GM13977 (cell line): Measurements from ENCODE around the gene BFSP2.

Experiments used
- DNase-seq: peaks from one replicate; pipeline ENCODE4 v3.0.0; 2012; ENCODE audit warnings: low spot score
- in situ Hi-C: fragments of 300-500 bp; cut with MboI; formaldehyde crosslinking; loops from one replicate; pipeline ENCODE4 v1.12.0; 2022; ENCODE audit warnings: low sequenced_read_pairs, low pct_unique_long_range_greater_than_20kb, mixed read lengths, inconsistent platforms; ENCODE audit not compliant: unreplicated experiment
- TF ChIP-seq, protein P1 (sequence below): IDR thresholded peaks from 2 replicates; pipeline ENCODE4 v1.5.1; 2012; ENCODE audit warnings: mild to moderate bottlenecking, control low read depth; ENCODE audit not compliant: insufficient read depth; ENCODE audit errors: extremely low read depth, missing control alignments

BFSP2 gene

DNA sequence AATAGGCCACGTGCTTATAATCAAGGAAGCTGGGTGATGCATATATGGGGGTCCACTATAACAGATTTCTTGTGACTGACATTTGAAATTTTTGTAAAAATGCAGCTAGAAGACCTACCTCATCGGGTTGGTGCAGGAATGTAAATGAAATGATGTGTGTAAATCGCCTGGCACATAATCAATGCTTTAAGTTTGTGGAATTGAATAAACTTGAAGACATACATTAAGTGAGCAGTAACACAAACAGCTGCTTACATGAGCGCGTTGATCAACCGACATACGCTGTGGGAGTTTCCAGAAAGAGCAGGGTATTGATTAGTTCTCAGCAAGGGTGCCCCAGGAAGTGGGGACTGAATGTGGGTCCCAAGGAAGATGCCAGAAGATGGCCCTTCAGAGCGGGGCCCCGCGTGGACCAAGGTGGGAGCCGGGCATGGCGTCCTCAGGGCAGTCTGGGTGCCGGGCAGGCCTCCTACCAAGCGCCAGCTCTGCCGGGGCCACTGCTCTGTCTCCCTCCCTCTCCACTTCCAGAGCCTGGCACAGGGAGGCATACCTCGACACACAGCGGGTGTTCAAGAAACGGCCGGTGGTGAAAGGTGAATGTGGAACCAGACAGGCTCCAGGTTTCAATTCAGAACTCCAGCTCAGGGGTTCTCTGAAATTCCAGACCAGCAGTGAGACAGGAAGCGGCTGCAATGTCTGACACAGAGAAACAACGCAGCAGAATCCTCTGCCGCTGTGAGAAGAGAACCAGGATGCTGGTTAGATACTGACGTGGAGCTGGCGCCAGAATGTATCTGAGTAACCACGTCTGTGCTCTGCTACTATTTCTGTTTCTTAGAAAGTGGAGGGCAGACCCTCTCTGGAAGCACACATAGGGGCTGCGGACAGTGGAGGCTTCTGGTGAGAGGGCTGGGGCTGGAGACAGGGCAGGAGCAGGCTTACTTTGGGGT, 12.6 kb downstream of the BFSP2 start:
- in situ Hi-C loops: no loop called here
- DNase-seq: no peak
- TF ChIP-seq, protein P1, sequence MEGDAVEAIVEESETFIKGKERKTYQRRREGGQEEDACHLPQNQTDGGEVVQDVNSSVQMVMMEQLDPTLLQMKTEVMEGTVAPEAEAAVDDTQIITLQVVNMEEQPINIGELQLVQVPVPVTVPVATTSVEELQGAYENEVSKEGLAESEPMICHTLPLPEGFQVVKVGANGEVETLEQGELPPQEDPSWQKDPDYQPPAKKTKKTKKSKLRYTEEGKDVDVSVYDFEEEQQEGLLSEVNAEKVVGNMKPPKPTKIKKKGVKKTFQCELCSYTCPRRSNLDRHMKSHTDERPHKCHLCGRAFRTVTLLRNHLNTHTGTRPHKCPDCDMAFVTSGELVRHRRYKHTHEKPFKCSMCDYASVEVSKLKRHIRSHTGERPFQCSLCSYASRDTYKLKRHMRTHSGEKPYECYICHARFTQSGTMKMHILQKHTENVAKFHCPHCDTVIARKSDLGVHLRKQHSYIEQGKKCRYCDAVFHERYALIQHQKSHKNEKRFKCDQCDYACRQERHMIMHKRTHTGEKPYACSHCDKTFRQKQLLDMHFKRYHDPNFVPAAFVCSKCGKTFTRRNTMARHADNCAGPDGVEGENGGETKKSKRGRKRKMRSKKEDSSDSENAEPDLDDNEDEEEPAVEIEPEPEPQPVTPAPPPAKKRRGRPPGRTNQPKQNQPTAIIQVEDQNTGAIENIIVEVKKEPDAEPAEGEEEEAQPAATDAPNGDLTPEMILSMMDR: no peak

- no peak for DNase-seq
- TF ChIP-seq, protein P1: no peak
- in situ Hi-C loops: no loop called here
Observed at GRCh38 chr3:133413161-133414020, 13.5 kb downstream of the BFSP2 start.

GRCh38 chr3:133414021-133414392, 14.2 kb downstream of the BFSP2 start:
- TF ChIP-seq, protein P1: no peak
- in situ Hi-C loops: no loop called here
- DNase-seq: no peak

DNA sequence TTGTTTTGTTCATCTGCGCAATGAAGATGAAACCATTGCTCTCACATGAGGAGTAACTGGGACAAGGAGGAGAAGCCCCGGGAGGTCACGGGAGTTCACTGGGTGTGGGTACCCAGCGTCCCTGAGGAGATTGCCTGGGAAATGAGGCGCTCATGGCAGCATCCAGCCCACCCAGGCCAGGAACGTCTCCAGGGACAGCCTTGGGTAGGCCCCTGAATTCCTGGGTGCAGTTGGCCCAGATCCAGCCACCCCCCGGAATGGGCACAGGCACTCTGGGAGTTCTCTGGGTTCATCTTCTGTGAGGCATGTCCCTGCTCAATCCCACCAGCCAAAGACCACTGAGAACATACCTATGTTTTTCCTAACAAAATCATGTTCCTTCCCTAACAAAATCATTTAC, 18.5 kb downstream of the BFSP2 start:
- TF ChIP-seq, protein P1: no peak
- DNase-seq: no peak
- in situ Hi-C loops: no loop called here

DNA sequence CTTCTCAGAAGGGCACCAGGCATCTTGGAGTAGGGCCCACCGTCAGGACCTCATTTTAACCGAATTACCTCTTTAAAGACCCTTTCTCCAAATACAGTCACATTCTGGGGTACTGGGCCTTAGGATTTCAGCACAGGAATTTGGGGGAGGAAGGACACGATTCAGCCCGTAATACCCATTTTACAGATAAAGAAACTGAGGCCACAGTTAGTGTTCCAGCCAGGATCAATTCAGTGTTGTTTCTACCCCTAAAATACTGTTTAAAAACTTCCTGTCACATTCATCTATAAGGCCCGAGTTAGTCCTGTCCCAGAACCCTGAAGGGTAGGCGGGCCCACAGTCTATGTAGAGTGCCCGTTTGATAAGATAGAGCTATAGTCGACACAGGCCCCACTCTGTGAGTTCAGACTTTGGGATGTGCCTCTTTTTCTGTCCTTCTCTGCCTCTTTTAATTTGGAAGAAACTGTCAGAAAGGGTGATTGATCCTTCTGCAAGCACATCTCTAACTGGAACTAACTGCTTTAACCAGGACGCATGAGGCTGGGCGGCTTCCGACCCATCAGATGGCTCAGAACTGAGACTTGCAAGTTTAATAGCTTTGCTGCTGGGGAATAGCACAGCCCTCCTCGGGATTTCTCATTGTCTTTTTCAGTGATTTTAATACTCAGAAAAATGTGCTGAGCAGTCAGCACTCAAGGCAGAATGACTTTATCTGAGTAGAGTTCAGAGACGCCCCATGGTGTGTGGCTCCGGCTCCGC, 19.5 kb downstream of the BFSP2 start:
- in situ Hi-C loops: no loop called here

More for the DNA sequence above, 19.5 kb downstream of the BFSP2 start:
- no peak for DNase-seq
- TF ChIP-seq, protein P1: no peak
